IPS-NIHi7 (cell line): ENCODE measurements around the gene CHD3.
"Not testable (repeated sequence)": the region's sequence is repeated elsewhere in the genome, so short reads cannot be mapped to it uniquely, and the experiment has no call there.

ENCODE experiments used
- DNase-seq: peaks from one replicate; pipeline ENCODE4 v3.0.0; 2012; ENCODE audit warnings: mixed read lengths; ENCODE audit errors: extremely low spot score

The CHD3 gene

DNA sequence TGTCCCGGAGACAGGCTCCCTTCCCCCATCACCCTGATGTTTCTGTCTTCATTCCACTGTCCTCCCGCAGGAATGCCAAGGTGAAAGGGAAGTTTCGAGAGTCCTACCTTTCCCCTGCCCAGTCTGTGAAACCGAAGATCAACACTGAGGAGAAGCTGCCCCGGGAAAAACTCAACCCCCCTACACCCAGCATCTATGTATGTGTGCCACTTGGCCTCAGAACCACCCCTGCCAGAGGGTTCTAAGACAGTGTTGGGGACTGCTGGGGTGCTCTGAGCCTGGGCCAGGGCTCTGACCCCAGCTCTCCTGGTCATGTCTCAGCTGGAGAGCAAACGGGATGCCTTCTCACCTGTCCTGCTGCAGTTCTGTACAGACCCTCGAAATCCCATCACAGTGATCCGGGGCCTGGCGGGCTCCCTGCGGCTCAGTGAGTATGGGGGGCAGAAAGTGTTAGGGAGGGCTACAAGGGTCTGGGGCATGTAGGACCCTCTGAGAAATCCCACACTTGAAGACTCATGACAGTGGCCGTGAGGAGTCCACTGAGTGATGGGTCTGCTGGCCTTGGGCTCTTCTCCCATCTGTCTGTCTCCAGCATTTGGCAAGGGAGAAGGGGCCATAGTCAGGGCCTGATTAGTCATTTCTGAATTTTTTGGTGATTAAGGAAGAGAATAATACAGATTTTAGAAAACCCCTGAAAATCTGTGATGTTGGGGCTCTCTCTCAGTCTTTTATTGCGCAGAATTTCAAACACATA is 38.7 kb upstream of the CHD3 start:
- no peak for DNase-seq

DNA sequence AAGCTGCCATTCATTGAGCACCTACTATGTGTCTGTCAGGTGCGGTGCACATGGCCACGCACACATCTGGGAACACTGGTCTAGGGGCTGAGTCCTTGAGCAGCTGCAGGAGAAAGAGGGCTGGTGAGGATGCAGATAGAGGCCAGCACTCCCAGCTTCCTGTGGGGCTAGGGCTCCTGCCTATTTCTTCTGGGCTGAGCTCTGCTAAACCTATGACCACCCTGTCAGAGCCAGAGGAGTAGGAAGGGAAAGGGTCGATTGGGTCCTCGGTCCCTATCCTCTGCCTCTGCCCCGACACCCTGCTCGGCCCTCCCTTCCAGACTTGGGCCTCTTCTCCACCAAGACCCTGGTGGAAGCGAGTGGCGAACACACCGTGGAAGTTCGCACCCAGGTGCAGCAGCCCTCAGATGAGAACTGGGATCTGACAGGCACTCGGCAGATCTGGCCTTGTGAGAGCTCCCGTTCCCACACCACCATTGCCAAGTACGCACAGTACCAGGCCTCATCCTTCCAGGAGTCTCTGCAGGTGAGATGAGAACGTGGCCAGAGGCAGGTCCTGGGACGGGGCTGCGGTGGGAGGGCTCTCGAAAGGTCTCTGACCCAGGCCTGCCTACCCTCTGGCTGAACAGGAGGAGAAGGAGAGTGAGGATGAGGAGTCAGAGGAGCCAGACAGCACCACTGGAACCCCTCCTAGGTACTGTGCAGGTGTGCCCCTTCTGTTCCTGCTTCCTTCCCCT is 37.7 kb upstream of the CHD3 start:
- DNase-seq: no peak

DNA sequence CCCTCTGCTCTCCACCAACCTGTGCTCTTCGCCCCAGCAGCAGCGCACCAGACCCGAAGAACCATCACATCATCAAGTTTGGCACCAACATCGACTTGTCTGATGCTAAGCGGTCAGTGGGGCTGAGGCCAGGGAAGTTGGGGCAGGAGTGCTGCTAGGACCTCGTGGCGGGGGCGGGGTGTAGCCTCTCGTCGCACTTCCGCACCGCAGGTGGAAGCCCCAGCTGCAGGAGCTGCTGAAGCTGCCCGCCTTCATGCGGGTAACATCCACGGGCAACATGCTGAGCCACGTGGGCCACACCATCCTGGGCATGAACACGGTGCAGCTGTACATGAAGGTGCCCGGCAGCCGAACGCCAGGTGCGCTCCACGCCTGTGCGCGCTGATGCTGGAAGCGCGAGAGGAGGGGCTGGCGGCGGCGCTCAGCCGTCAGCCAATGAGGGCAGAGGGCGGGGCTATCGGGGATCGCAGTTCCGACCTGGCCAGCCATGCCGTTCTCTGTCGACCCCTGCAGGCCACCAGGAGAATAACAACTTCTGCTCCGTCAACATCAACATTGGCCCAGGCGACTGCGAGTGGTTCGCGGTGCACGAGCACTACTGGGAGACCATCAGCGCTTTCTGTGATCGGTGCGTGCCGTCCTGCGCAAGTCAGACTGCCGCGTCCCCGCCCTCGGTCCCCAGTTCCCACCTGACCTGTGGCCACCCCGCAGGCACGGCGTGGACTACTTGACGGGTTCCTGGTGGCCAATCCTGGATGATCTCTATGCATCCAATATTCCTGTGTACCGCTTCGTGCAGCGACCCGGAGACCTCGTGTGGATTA is 36.9 kb upstream of the CHD3 start:
- peak; percentile 84 for DNase-seq

DNA sequence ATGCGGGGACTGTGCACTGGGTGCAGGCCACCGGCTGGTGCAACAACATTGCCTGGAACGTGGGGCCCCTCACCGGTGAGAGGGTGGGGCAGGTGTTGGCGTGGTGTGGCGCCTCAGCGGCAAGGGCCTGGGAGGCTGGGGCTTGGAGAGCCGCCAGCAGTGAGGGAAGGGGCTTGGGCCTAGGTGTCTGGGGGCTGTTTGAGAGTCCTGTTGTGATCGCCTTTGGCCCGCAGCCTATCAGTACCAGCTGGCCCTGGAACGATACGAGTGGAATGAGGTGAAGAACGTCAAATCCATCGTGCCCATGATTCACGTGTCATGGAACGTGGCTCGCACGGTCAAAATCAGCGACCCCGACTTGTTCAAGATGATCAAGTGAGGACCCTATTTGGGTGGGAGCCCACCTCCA is 36.3 kb upstream of the CHD3 start:
- DNase-seq: no peak

DNA sequence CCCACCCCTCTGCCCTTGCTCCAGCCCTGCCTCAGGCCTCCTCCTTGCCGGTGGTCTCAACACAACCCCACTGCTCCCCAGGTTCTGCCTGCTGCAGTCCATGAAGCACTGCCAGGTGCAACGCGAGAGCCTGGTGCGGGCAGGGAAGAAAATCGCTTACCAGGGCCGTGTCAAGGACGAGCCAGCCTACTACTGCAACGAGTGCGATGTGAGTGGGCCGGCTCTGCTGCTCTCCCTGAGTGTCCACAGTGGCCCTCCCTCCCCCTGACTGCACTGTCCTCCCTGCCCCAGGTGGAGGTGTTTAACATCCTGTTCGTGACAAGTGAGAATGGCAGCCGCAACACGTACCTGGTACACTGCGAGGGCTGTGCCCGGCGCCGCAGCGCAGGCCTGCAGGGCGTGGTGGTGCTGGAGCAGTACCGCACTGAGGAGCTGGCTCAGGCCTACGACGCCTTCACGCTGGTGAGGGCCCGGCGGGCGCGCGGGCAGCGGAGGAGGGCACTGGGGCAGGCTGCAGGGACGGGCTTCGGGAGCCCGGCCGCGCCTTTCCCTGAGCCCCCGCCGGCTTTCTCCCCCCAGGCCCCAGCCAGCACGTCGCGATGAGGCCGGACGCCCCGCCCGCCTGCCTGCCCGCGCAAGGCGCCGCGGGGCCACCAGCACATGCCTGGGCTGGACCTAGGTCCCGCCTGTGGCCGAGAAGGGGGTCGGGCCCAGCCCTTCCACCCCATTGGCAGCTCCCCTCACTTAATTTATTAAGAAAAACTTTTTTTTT is 35.5 kb upstream of the CHD3 start:
- DNase-seq: no peak

DNA sequence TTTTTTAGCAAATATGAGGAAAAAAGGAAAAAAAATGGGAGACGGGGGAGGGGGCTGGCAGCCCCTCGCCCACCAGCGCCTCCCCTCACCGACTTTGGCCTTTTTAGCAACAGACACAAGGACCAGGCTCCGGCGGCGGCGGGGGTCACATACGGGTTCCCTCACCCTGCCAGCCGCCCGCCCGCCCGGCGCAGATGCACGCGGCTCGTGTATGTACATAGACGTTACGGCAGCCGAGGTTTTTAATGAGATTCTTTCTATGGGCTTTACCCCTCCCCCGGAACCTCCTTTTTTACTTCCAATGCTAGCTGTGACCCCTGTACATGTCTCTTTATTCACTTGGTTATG is 34.9 kb upstream of the CHD3 start:
- no peak for DNase-seq

DNA sequence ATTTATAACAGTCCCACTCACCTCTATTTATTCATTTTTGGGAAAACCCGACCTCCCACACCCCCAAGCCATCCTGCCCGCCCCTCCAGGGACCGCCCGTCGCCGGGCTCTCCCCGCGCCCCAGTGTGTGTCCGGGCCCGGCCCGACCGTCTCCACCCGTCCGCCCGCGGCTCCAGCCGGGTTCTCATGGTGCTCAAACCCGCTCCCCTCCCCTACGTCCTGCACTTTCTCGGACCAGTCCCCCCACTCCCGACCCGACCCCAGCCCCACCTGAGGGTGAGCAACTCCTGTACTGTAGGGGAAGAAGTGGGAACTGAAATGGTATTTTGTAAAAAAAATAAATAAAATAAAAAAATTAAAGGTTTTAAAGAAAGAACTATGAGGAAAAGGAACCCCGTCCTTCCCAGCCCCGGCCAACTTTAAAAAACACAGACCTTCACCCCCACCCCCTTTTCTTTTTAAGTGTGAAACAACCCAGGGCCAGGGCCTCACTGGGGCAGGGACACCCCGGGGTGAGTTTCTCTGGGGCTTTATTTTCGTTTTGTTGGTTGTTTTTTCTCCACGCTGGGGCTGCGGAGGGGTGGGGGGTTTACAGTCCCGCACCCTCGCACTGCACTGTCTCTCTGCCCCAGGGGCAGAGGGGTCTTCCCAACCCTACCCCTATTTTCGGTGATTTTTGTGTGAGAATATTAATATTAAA is 34.4 kb upstream of the CHD3 start:
- DNase-seq: no peak

DNA sequence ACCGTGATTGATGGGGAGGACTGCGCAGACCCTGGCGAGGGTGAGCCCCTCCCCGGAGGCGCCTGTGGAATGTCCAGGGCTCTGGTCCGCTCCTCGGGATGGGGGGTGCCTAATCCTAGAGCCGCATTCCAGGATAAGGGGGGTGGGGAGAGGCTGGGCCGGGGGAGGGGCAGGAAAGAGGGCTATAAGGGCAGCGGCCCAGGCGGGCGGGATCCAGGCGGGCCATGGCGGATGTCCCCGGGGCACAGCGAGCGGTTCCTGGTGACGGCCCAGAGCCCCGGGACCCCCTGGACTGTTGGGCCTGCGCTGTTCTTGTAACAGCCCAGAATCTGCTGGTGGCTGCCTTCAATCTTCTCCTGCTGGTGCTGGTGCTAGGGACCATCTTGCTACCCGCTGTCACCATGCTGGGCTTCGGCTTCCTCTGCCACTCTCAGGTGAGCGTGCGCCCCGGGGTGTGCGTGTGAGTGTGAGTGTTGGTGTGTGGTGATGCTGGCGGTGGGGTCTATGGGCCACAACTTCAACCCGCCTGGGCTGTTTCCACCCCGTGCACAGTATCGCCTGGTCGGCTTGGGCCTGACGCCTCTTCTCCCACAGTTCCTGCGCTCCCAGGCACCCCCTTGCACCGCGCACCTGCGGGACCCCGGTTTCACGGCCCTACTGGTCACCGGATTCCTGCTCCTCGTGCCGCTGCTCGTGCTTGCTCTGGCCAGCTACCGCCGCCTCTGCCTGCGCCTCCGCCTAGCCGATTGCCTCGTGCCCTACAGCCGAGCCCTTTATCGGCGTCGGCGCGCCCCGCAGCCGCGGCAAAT is 33.5 kb upstream of the CHD3 start, which contains the start of gene TMEM88:
TMEM88 (plus strand) TSS at position 216 of the 809 bp plus-strand sequence; CDS start at position 225, 9 bp downstream.
- DNase-seq: peak; percentile 58

DNA sequence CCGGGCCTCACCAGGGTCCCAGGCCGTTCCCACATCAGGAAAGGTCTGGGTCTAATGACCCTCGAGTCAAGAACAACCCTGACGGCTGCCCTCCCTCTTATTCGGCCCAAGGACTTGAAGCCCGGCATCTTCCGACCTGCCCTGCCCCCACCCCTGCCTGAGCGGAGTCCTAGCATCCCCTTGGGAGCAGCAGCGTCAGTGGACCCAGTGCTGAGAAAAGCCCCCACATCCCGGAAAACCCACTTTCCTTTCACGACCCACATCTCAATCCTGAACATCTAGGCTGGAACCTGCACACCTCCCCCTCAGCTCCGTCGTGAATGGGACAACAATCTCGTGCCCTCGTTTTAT is 33.0 kb upstream of the CHD3 start:
- no peak for DNase-seq

DNA sequence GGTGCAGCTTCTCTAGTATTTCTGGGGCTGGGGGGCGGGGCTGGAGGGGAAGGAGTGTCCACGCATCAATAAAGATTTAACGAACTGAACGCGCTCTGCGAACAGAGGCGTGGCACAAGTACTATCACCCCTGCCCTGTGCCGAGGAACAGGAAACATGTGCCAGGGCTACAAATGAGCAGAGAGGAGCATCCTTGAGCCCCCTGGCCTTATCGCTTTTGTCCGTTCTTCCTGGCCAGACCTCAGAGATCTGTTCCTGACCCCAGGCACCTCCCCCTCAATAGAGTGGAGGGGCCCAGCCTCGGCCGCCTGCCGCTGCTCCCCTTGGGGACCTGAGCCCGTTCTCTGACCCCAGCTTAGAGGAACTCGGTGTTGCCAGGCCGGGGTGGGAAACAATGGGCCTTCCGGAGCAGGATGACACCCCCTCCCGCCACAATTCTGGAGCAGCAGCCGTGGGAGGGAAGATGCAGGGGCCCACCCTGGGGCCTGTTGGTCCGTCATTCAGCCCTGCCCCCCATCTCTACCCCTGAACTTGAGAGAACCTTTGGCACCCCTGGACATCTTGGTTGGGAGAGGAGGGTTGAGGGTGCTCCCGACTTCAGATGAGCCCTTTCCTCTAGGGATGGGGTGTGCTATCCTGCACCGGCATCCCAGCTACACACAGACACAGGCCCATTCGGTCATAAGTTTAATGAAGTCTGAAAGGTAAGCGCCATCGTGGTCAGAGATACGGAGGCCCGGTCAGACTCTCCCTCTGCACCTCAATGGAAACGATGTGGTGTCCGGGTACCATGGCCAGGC is 32.4 kb upstream of the CHD3 start:
- DNase-seq: no peak

DNA sequence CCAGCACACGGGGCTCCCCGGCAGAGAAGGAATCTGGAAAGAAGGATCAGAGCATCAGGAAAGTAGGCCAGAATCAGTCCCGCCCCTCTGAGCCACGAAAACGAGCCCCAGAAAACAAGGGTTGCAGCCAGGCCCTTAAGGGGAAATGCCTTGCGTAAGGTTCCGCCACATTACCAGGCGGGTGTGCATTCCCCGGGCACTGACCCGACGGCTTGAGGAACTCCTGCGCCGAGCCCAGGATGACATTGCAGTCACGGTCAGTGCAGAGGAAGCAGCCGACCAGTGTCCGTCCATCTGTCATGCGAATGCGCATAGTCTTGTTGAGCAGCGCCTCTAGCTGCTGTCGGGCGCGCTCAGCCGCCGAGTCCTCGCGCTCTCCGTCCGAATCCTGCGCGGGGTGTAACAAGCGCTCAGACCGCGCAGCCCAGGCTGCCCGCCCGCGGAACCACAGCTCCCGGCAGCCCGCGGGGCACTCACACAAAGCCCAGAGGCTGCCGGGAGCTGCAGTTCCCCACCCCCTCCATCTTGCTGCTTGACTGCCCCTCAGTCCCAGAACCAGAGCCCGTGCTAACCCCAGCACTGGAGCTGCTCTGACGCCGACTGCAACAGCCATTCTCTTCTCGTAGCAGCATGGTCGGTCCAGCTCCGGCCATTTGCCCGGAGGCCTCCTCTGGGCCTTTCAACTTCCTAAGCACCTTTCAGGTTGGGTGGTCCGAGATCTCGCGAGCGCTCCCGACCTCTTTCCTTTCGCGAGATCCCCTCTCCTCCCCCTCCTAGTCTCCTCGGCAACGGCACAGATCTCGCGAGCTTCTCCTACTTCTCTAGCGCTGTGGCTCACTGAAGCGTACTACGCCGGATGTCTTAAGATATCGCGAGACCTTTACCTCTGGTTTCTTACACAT is 31.5 kb upstream of the CHD3 start, which contains the start of gene NAA38:
NAA38 (minus strand) TSS at position 749 of the 902 bp plus-strand sequence; CDS start at position 653, 96 bp downstream.
- peak; percentile 88 for DNase-seq

DNA sequence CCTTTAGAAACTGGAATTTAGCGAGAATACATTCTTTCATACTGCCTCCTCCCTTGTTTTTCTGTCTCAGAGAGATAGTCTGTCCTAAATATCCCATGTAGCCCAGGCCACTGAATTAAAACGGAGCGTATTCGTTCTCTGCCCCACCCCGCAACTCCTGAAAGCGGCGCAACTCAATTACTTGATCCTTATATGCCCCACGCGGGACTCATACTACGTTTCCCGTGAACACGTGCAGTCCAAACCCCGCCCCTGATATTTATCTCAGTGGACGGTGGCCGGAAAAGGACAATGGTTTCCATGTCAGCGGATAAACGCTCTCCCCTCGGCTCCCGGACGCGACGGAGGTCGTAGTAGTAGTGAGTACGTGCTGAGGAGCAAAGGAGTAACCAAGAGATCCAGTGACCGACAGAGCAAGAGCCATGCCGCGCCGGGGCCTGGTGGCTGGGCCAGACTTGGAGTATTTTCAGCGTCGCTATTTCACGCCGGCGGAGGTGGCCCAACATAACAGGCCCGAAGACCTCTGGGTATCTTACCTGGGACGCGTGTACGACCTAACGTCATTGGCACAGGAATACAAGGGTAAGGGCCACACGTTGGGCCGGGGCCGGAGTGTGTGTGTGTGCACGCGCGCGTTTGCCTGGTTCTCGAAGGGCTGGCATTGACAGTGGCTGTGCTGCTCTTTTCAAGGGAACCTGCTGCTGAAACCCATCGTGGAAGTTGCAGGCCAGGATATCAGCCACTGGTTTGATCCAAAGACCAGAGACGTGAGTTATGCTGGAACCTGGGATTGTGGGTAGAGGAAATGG is 30.7 kb upstream of the CHD3 start, which contains the start of gene CYB5D1:
CYB5D1 (plus strand) TSS at position 291 of the 809 bp plus-strand sequence; CDS start at position 423, 132 bp downstream.
- DNase-seq: peak; percentile 57

DNA sequence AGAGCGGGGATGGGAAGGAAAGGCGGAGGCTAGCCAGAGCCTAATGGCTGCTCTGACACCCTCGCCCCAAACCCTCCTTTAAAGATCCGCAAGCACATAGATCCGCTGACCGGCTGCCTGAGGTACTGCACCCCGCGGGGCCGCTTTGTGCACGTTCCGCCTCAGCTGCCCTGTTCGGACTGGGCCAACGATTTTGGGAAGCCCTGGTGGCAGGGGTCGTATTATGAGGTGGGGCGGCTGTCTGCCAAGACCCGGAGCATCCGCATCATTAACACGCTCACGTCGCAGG is 30.1 kb upstream of the CHD3 start:
- DNase-seq: peak; percentile 61

DNA sequence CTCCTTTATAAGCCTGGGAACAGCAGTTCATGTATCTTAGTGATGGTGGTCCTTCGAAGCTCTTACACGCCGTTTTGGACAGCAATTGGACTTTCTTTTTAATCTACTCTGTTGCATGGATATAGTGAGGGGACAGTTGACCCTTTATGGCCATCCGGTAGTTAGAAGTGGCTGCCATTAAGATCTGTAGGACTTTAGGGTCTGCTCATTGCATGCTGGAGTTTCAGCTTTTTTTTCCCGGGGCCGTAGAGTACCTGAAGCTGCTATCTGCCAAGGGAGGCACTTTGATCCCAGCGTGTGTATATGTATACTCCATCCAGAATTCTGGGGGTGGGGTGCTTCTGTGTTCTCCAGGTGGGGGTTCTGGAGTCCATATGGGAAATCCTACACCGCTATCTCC is 29.6 kb upstream of the CHD3 start:
- no peak for DNase-seq

DNA sequence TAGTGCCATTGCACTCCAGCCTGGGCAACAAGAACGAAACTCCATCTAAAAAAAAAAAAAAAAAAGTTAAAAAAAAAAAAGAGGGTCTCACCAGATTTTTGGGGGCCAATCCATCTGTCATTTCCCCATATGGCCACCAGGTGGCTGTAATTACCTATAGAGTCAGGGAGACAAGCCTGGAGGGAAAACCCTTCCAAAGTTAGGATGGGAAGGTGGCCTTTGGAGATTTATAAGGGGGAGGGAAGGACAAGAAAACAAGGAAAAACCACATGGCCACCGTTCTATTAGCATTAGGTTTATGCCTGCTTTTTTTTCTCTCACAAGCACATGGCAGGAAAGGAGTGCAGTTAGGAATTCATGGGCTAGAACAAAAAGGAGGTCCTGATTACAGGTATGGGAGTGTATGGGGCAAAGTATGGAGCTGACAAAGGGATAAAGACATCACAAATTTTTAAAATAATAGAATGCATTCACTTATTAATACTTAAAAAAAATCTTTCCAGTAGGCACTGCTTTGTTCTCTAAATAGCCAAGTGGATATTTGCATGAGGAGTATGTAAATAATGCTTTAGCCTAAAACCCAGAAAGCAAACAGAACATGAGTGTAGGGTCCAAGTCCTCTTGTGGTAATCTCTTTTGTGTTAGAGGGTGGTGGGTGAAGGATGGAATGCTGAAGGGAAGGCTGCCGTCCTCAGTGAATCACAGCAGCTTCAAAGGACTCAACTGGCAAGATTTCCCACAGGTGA is 25.7 kb upstream of the CHD3 start:
- DNase-seq: peak; percentile 69

DNA sequence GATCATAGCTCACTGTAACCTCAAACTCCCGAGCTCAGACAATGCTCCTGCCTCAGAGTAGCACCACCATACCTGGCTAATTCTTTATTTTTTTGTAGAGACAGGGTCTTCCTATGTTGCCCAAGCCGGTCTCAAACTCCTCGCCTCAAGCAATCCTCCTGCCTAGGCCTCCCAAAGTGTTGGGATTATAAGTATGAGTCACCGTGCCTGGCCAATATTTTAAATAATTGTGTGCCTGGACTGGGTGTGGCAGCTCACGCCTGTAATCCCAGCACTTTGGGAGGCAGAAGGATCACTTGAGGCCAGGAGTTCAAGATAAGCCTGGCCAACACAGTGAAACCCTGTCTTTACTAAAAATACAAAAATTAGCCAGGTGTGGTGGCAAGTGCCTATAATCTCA is 24.2 kb upstream of the CHD3 start:
- DNase-seq: not testable (repeated sequence)
